ENCODE data around the gene TBL1X.
A peak's percentile ranks its signal among the peaks of the same experiment; 100 is the strongest.

The TBL1X gene

DNA sequence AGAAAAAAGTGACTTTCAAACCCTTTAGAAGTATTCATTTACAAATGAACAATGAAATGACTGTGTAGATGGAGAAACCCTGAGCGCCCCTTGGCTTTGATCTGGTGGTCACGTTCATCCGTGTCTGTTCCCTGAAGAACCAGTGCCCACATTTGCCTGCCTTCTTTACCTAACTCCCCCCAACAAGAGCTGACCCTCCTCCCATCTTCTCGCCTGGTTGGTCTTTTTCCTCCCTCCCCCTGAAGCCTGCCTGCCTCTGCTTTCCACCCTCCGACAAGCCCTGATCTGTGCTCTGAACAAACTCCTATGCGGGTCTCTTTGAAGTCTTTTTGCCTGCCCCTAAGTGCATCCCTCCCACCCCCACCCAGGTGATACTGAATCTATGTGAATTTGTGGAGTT, 18.5 kb downstream of the TBL1X start:
- TF ChIP-seq, protein P1, sequence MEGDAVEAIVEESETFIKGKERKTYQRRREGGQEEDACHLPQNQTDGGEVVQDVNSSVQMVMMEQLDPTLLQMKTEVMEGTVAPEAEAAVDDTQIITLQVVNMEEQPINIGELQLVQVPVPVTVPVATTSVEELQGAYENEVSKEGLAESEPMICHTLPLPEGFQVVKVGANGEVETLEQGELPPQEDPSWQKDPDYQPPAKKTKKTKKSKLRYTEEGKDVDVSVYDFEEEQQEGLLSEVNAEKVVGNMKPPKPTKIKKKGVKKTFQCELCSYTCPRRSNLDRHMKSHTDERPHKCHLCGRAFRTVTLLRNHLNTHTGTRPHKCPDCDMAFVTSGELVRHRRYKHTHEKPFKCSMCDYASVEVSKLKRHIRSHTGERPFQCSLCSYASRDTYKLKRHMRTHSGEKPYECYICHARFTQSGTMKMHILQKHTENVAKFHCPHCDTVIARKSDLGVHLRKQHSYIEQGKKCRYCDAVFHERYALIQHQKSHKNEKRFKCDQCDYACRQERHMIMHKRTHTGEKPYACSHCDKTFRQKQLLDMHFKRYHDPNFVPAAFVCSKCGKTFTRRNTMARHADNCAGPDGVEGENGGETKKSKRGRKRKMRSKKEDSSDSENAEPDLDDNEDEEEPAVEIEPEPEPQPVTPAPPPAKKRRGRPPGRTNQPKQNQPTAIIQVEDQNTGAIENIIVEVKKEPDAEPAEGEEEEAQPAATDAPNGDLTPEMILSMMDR (conservative IDR thresholded peaks at IDR 0.05; ENCODE audit: low read depth, low read length), result no peak
- DNase-seq (ENCODE audit: low read depth), result no peak
- H3K4me3 ChIP-seq (ENCODE audit: low read depth, low read length), result no peak overlapping the region

- DNase-seq (ENCODE audit: low read depth), result no peak
- TF ChIP-seq, protein P1 (conservative IDR thresholded peaks at IDR 0.05; ENCODE audit: low read depth, low read length), result no peak
Observed at GRCh38 chrX:9486786-9487387, 22.0 kb downstream of the TBL1X start.

DNA sequence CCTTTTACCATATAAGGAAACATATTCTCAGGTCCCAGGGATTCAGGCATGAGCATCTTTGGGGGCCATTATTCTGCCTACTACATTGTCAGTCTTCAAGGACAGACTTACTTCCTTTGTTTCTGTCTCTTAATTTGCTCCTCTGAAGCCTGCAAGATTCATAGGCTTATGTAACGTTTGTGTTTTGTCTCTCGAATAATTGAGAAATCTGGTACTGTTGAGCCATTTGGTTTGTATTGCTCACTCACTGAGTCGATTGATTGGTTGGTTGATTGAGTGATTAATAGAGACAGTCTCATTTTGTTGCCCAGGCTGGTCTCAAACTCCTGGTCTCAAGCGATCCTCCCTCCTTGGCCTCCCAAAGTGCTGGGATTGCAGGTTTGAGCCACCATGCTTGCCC, 23.7 kb downstream of the TBL1X start:
- no peak for DNase-seq (ENCODE audit: low read depth)
- TF ChIP-seq, protein P1 (conservative IDR thresholded peaks at IDR 0.05; ENCODE audit: low read depth, low read length), result no peak

More at GRCh38 chrX:9486786-9487387, 22.0 kb downstream of the TBL1X start:
- no peak overlapping the region for H3K4me3 ChIP-seq (ENCODE audit: low read depth, low read length)

GRCh38 chrX:9489234-9489633, 24.4 kb downstream of the TBL1X start:
- no peak overlapping the region for H3K4me3 ChIP-seq (ENCODE audit: low read depth, low read length)
- TF ChIP-seq, protein P1 (conservative IDR thresholded peaks at IDR 0.05; ENCODE audit: low read depth, low read length), result no peak
- DNase-seq (ENCODE audit: low read depth), result no peak

More for the DNA sequence above, 23.7 kb downstream of the TBL1X start:
- H3K4me3 ChIP-seq (ENCODE audit: low read depth, low read length), result no peak overlapping the region

DNA sequence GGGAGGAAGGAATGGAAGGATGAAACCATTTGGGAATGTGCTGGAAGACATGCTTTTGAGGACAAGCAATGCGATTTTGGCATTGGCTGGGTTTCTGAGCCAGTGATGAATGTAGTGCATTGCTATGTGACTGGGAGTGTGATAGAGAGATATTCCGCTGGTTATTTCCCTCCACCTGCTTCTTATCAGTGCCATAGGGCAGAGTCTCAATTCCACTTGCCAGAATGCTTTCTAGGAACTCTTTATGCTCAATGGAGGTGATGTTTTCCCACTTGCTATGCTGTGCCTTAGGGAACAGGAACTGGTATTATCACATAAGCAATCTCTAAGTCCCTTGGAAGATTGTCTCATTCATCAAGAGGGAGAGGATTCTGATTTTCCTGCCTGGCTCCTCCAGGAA, 28.0 kb downstream of the TBL1X start:
- DNase-seq (ENCODE audit: low read depth), result no peak
- no peak overlapping the region for H3K4me3 ChIP-seq (ENCODE audit: low read depth, low read length)
- TF ChIP-seq, protein P1 (conservative IDR thresholded peaks at IDR 0.05; ENCODE audit: low read depth, low read length), result no peak

DNA sequence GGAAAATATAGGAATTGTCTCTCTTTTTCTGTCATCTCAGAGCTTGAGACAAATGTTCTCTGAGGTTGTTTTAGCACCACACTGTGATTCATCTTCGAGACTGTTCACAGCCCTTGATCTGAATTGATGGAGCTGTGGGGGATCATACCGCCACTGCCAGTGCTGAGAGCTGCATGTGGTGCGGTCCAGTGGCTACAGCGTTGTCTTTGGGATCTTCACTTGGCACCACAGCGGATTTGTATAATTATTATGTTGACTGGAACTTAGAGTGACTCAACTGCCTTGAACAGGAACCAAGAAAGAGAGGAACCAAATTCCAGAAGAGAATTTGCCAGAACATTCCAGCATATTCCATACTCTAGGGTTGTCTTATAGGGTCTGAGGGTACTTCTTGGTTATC, 29.1 kb downstream of the TBL1X start:
- no peak for DNase-seq (ENCODE audit: low read depth)
- H3K4me3 ChIP-seq (ENCODE audit: low read depth, low read length), result no peak overlapping the region
- TF ChIP-seq, protein P1 (conservative IDR thresholded peaks at IDR 0.05; ENCODE audit: low read depth, low read length), result no peak

GRCh38 chrX:9494771-9495170, 29.9 kb downstream of the TBL1X start:
- no peak overlapping the region for H3K4me3 ChIP-seq (ENCODE audit: low read depth, low read length)
- peak; percentile 25 for DNase-seq (ENCODE audit: low read depth)
- TF ChIP-seq, protein P1 (conservative IDR thresholded peaks at IDR 0.05; ENCODE audit: low read depth, low read length), result no peak

Data from choroid plexus epithelial cell (primary cell).